HepG2 (cell line): ENCODE data around the gene MKS1. TPM values are rescaled to one million over a fixed set of nuclear protein-coding genes. Genes with fewer than 3 reads are reported as not detected.

Source experiments
- BATF2 ChIP-seq: sonication (generic); formaldehyde crosslinking; IDR thresholded peaks from 2 replicates; pipeline ENCODE4 v1.8.0; 2022; ENCODE audit warnings: mild to moderate bottlenecking, missing genetic modification reagents, moderate library complexity
- CENPX ChIP-seq: sonication (generic); formaldehyde crosslinking; IDR thresholded peaks from 2 replicates; pipeline ENCODE4 v1.9.0; 2021; ENCODE audit warnings: mild to moderate bottlenecking, missing genetic modification reagents, moderate library complexity
- CREB3 ChIP-seq: sonication (generic); formaldehyde crosslinking; IDR thresholded peaks from 2 replicates; pipeline ENCODE4 v1.5.0; 2020; ENCODE audit warnings: missing genetic modification reagents
- FOXC1 ChIP-seq: sonication (generic); formaldehyde crosslinking; IDR thresholded peaks from 2 replicates; pipeline ENCODE4 v1.8.0; 2022; ENCODE audit warnings: mild to moderate bottlenecking, missing genetic modification reagents, borderline replicate concordance
- HES4 ChIP-seq: sonication (generic); formaldehyde crosslinking; IDR thresholded peaks from 2 replicates; pipeline ENCODE4 v1.9.0; 2021; ENCODE audit warnings: mild to moderate bottlenecking, missing genetic modification reagents, borderline replicate concordance
- HNRNPK ChIP-seq: fragments of 200-400 bp; formaldehyde crosslinking; IDR thresholded peaks from 2 replicates; pipeline ENCODE4 v1.6.1; 2018; ENCODE audit warnings: low read length, low read depth, moderate library complexity, mild to moderate bottlenecking; ENCODE audit not compliant: poor library complexity, severe bottlenecking
- IKZF4 ChIP-seq: sonication (generic); formaldehyde crosslinking; IDR thresholded peaks from 2 replicates; pipeline ENCODE4 v1.5.1; 2020; ENCODE audit warnings: borderline replicate concordance, mild to moderate bottlenecking, low read depth, missing genetic modification reagents; ENCODE audit errors: not compliant biosample characterization
- KAT8 ChIP-seq: IDR thresholded peaks from 2 replicates; pipeline ENCODE4 v1.6.1; 2016; ENCODE audit warnings: missing genetic modification reagents, missing compliant biosample characterization
- MXI1 ChIP-seq: IDR thresholded peaks from 3 replicates; pipeline ENCODE4 v1.6.1; 2012; ENCODE audit warnings: low read depth, low read length, inconsistent platforms, borderline replicate concordance
- NFATC3 ChIP-seq: sonication (generic); formaldehyde crosslinking; IDR thresholded peaks from 2 replicates; pipeline ENCODE4 v1.5.1; 2020; ENCODE audit warnings: mild to moderate bottlenecking, missing genetic modification reagents
- SOX5 ChIP-seq: IDR thresholded peaks from 2 replicates; pipeline ENCODE4 v1.6.1; 2016; ENCODE audit warnings: borderline replicate concordance
- STAT5B ChIP-seq: sonication (generic); formaldehyde crosslinking; IDR thresholded peaks from 2 replicates; pipeline ENCODE4 v1.4.0; 2020; ENCODE audit warnings: missing genetic modification reagents
- YEATS4 ChIP-seq: sonication (generic); formaldehyde crosslinking; IDR thresholded peaks from 2 replicates; pipeline ENCODE4 v1.4.0; 2020; ENCODE audit warnings: missing genetic modification reagents, borderline replicate concordance
- ZFP37 ChIP-seq: sonication (generic); formaldehyde crosslinking; IDR thresholded peaks from 2 replicates; pipeline ENCODE4 v1.4.0; 2020; ENCODE audit warnings: missing genetic modification reagents, borderline replicate concordance
- ZFP62 ChIP-seq: sonication (generic); formaldehyde crosslinking; IDR thresholded peaks from 2 replicates; pipeline ENCODE4 v1.4.0; 2020; ENCODE audit warnings: missing genetic modification reagents
- ZFP82 ChIP-seq: sonication (generic); formaldehyde crosslinking; IDR thresholded peaks from 2 replicates; pipeline ENCODE4 v1.5.1; 2020; ENCODE audit warnings: mild to moderate bottlenecking, missing genetic modification reagents, borderline replicate concordance
- ZMYM3 ChIP-seq: sonication (generic); formaldehyde crosslinking; IDR thresholded peaks from 2 replicates; pipeline ENCODE4 v1.5.1; 2020; ENCODE audit warnings: mild to moderate bottlenecking, missing genetic modification reagents
- ZNF121 ChIP-seq: sonication (generic); formaldehyde crosslinking; IDR thresholded peaks from 2 replicates; pipeline ENCODE4 v1.5.0; 2020; ENCODE audit warnings: mild to moderate bottlenecking, missing genetic modification reagents
- ZNF251 ChIP-seq: sonication (generic); formaldehyde crosslinking; IDR thresholded peaks from 2 replicates; pipeline ENCODE4 v1.9.0; 2021; ENCODE audit warnings: mild to moderate bottlenecking, missing genetic modification reagents
- ZNF282 ChIP-seq: fragments of 450-650 bp; IDR thresholded peaks from 2 replicates; pipeline ENCODE4 v1.6.1; 2018; ENCODE audit not compliant: partially characterized antibody
- ZNF3 ChIP-seq: IDR thresholded peaks from 2 replicates; pipeline ENCODE4 v1.7.0; 2017; ENCODE audit warnings: inconsistent platforms
- ZNF451 ChIP-seq: sonication (generic); formaldehyde crosslinking; IDR thresholded peaks from 2 replicates; pipeline ENCODE4 v1.5.0; 2020; ENCODE audit warnings: mild to moderate bottlenecking, missing genetic modification reagents
- ZNF691 ChIP-seq: sonication (generic); formaldehyde crosslinking; IDR thresholded peaks from 2 replicates; pipeline ENCODE4 v1.4.0; 2020; ENCODE audit warnings: missing genetic modification reagents, low read depth, mild to moderate bottlenecking, borderline replicate concordance
- ZNF780A ChIP-seq: sonication (generic); formaldehyde crosslinking; IDR thresholded peaks from 2 replicates; pipeline ENCODE4 v1.8.0; 2022; ENCODE audit warnings: mild to moderate bottlenecking, missing genetic modification reagents, moderate library complexity
- ZNF879 ChIP-seq: sonication (generic); formaldehyde crosslinking; IDR thresholded peaks from 2 replicates; pipeline ENCODE4 v1.8.1; 2023; ENCODE audit warnings: missing genetic modification reagents
- ZNF891 ChIP-seq: sonication (generic); formaldehyde crosslinking; IDR thresholded peaks from 2 replicates; pipeline ENCODE4 v1.5.0; 2020; ENCODE audit warnings: mild to moderate bottlenecking, missing genetic modification reagents
- polyA plus RNA-seq, 8 experiments: library from polyadenylated mRNA; depleted of rRNA in 3 of 8; stranded (reverse) in 7 of 8; unstranded in 1 of 8; fragments of >200 nt; fragmentation: Illumina TruSeq in 4 of 8; extraction: Trizol in 4 of 8; gene quantifications; 2 replicates each; pipeline versions ENCODE4 v1.2.1 to v1.2.3, GENCODE V29; 2011 to 2016; ENCODE audit warnings: low read depth in 4 of 8, missing spikeins in 1 of 8, mixed read lengths in 1 of 8; ENCODE audit not compliant: insufficient read depth in 1 of 8
- total RNA-seq, 5 experiments: library from RNA; depleted of rRNA; stranded (reverse); fragments of >200 nt; fragmentation: Illumina TruSeq; extraction: Trizol; gene quantifications; 2 replicates each; pipeline ENCODE4 v1.2.3, GENCODE V29; 2016; ENCODE audit warnings: low read depth in 1 of 5
- TF ChIP-seq, protein P1 (sequence below): sonication (generic); formaldehyde crosslinking; IDR thresholded peaks from 2 replicates; pipeline ENCODE4 v1.8.1; 2022; ENCODE audit warnings: mild to moderate bottlenecking, missing genetic modification reagents

The MKS1 gene
- total and polyA plus RNA-seq, 2 of the 13 experiments (the other 11 are each of a cell fraction or from before 2014, with no cell fraction given): 16.1 to 26.3 TPM

- TF ChIP-seq SOX5: no peak; the same call in none of the 2 replicates
- peak; percentile 89 for TF ChIP-seq ZMYM3 (CRISPR knock-in tag)
- no peak for TF ChIP-seq ZNF251 (CRISPR knock-in tag)
- peak; percentile 71 for TF ChIP-seq FOXC1 (CRISPR knock-in tag)
- TF ChIP-seq, protein P1, sequence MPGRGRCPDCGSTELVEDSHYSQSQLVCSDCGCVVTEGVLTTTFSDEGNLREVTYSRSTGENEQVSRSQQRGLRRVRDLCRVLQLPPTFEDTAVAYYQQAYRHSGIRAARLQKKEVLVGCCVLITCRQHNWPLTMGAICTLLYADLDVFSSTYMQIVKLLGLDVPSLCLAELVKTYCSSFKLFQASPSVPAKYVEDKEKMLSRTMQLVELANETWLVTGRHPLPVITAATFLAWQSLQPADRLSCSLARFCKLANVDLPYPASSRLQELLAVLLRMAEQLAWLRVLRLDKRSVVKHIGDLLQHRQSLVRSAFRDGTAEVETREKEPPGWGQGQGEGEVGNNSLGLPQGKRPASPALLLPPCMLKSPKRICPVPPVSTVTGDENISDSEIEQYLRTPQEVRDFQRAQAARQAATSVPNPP: peak; percentile 94
- no peak for TF ChIP-seq ZNF879 (CRISPR knock-in tag)
- TF ChIP-seq STAT5B (CRISPR knock-in tag): no peak
- peak; percentile 45; the same call in 1 of the 2 replicates for TF ChIP-seq HES4
- TF ChIP-seq ZNF780A (CRISPR knock-in tag): peak; percentile 10; the same call in 1 of the 2 replicates
- TF ChIP-seq ZNF451 (CRISPR knock-in tag): peak; percentile 29; the same call in 1 of the 2 replicates
- TF ChIP-seq ZFP82: no peak; the same call in 1 of the 2 replicates
- TF ChIP-seq KAT8 (CRISPR knock-in tag): peak; percentile 98
- TF ChIP-seq ZNF891 (CRISPR knock-in tag): peak; percentile 85; the same call in 1 of the 2 replicates
- TF ChIP-seq HNRNPK: no peak
- TF ChIP-seq BATF2: no peak
- no peak for TF ChIP-seq ZNF3
- TF ChIP-seq ZNF691 (CRISPR knock-in tag): 0 out of 2 replicates have a peak, but pooled peaks have one; percentile 67
- TF ChIP-seq ZFP62: no peak
- no peak for TF ChIP-seq CENPX (CRISPR knock-in tag)
- peak; percentile 72 for TF ChIP-seq YEATS4
- peak; percentile 88; the same call in 1 of the 2 replicates for TF ChIP-seq CREB3
- TF ChIP-seq MXI1: peak; percentile 97; the same call in 2 of the 3 replicates
- 0 out of 2 replicates have a peak, but pooled peaks have one; percentile 38 for TF ChIP-seq ZNF121 (CRISPR knock-in tag)
- TF ChIP-seq IKZF4: peak; percentile 45
- no peak for TF ChIP-seq ZNF282
- peak; percentile 85; the same call in 1 of the 2 replicates for TF ChIP-seq NFATC3 (CRISPR knock-in tag)
- TF ChIP-seq ZFP37 (CRISPR knock-in tag): 0 out of 2 replicates have a peak, but pooled peaks have one; percentile 24
These were observed at the start of gene MKS1 (continued) for GRCh38 chr17:58219007-58219788.
